H9 (cell line): ENCODE data around the gene PPFIA4. TPM values are rescaled to one million over a fixed set of nuclear protein-coding genes. Genes with fewer than 3 reads are reported as not detected.

ENCODE experiments used
- DNase-seq: peaks from one replicate; pipeline ENCODE4 v3.0.0-alpha.2; 2017
- H2AFZ ChIP-seq: one replicate; pipeline ENCODE4 v1.6.1; 2013; ENCODE audit warnings: mild to moderate bottlenecking, low read length, control low read depth, moderate library complexity
- H2AK5ac ChIP-seq: 2 replicates; pipeline ENCODE4 v1.6.1; 2013; ENCODE audit warnings: low read length, control low read depth, mixed read lengths; ENCODE audit not compliant: insufficient read length
- H2BK120ac ChIP-seq: one replicate; pipeline ENCODE4 v1.6.1; 2013; ENCODE audit warnings: low read depth, mild to moderate bottlenecking, low read length, control low read depth, inconsistent platforms; ENCODE audit not compliant: poor library complexity, severe bottlenecking
- H2BK12ac ChIP-seq: 2 replicates; pipeline ENCODE4 v1.6.1; 2013; ENCODE audit warnings: low read length, control low read depth, mixed read lengths, low read depth; ENCODE audit not compliant: insufficient read length
- H2BK15ac ChIP-seq: 2 replicates; pipeline ENCODE4 v1.6.1; 2013; ENCODE audit warnings: low read depth, low read length, control low read depth
- H2BK20ac ChIP-seq: one replicate; pipeline ENCODE4 v1.6.1; 2013; ENCODE audit warnings: low read depth, mild to moderate bottlenecking, low read length, control low read depth, inconsistent platforms; ENCODE audit not compliant: poor library complexity, severe bottlenecking
- H2BK5ac ChIP-seq: 2 replicates; pipeline ENCODE4 v1.6.1; 2013; ENCODE audit warnings: low read length, control low read depth, mixed read lengths; ENCODE audit not compliant: insufficient read length
- H3K14ac ChIP-seq: 2 replicates; pipeline ENCODE4 v1.6.1; 2013; ENCODE audit warnings: low read length, control low read depth; ENCODE audit not compliant: insufficient read depth
- H3K18ac ChIP-seq: 2 replicates; pipeline ENCODE4 v1.6.1; 2013; ENCODE audit warnings: low read depth, mild to moderate bottlenecking, mixed read lengths, low read length, control low read depth; ENCODE audit not compliant: insufficient read length
- H3K23ac ChIP-seq: 2 replicates; pipeline ENCODE4 v1.6.1; 2013; ENCODE audit warnings: low read length, control low read depth, mixed read lengths, low read depth; ENCODE audit not compliant: insufficient read length
- H3K23me2 ChIP-seq: 2 replicates; pipeline ENCODE4 v1.6.1; 2013; ENCODE audit warnings: low read depth, mild to moderate bottlenecking, mixed read lengths, low read length, control low read depth; ENCODE audit not compliant: insufficient read length, poor library complexity, severe bottlenecking
- H3K27ac ChIP-seq: 2 replicates; pipeline ENCODE4 v1.5.1; 2013; ENCODE audit warnings: low read length, control low read depth, mixed read lengths, low read depth; ENCODE audit not compliant: insufficient read length
- H3K27me3 ChIP-seq: 2 replicates; pipeline ENCODE4 v1.6.1; 2013; ENCODE audit warnings: low read length, control low read depth, inconsistent platforms; ENCODE audit not compliant: insufficient read depth
- H3K4ac ChIP-seq: 2 replicates; pipeline ENCODE4 v1.6.1; 2013; ENCODE audit warnings: low read depth, mild to moderate bottlenecking, control low read depth, inconsistent platforms, low read length, moderate library complexity
- H3K4me1 ChIP-seq: 2 replicates; pipeline ENCODE4 v1.6.1; 2013; ENCODE audit warnings: low read length, control low read depth, inconsistent platforms; ENCODE audit not compliant: insufficient read depth
- H3K4me2 ChIP-seq: 2 replicates; pipeline ENCODE4 v1.6.1; 2013; ENCODE audit warnings: low read length, control low read depth, mixed read lengths; ENCODE audit not compliant: insufficient read length, insufficient read depth
- H3K56ac ChIP-seq: 2 replicates; pipeline ENCODE4 v1.6.1; 2013; ENCODE audit warnings: low read depth, mild to moderate bottlenecking, mixed read lengths, low read length, control low read depth; ENCODE audit not compliant: insufficient read length
- H3K79me1 ChIP-seq: 2 replicates; pipeline ENCODE4 v1.6.1; 2013; ENCODE audit warnings: low read depth, mild to moderate bottlenecking, moderate library complexity, low read length, control low read depth, inconsistent platforms; ENCODE audit not compliant: insufficient read depth, poor library complexity, severe bottlenecking
- H3K79me2 ChIP-seq: 2 replicates; pipeline ENCODE4 v1.6.1; 2013; ENCODE audit warnings: low read length, control low read depth, inconsistent platforms; ENCODE audit not compliant: insufficient read depth
- H3K9ac ChIP-seq: 2 replicates; pipeline ENCODE4 v1.6.1; 2013; ENCODE audit warnings: low read length, control low read depth, mixed read lengths; ENCODE audit not compliant: insufficient read length; ENCODE audit errors: extremely low read depth
- H3K9me3 ChIP-seq: one replicate; pipeline ENCODE4 v1.6.1; 2013; ENCODE audit warnings: low read depth, low read length, inconsistent platforms; ENCODE audit not compliant: control insufficient read depth
- H3T11ph ChIP-seq: one replicate; pipeline ENCODE4 v1.6.1; 2013; ENCODE audit warnings: mild to moderate bottlenecking, low read length, control low read depth, inconsistent platforms
- H4K20me1 ChIP-seq: one replicate; pipeline ENCODE4 v1.6.1; 2013; ENCODE audit not compliant: control insufficient read depth, insufficient read length, insufficient read depth
- H4K5ac ChIP-seq: 2 replicates; pipeline ENCODE4 v1.6.1; 2013; ENCODE audit warnings: low read depth, mild to moderate bottlenecking, mixed read lengths, low read length, control low read depth; ENCODE audit not compliant: insufficient read length
- H4K8ac ChIP-seq: replicated peaks from 2 replicates; pipeline ENCODE4 v1.6.1; 2013; ENCODE audit warnings: low read length, control low read depth, mixed read lengths, low read depth; ENCODE audit not compliant: insufficient read length
- H4K91ac ChIP-seq: 2 replicates; pipeline ENCODE4 v1.6.1; 2013; ENCODE audit warnings: low read depth, mild to moderate bottlenecking, moderate library complexity, mixed read lengths, low read length, control low read depth; ENCODE audit not compliant: insufficient read length
- H3K27ac Mint-ChIP-seq, 3 experiments: 2 replicates in 2 of 3; 3 replicates in 1 of 3; pipeline ENCODE4 v1.8.0; 2020 to 2021; ENCODE audit warnings: mixed read lengths in 3 of 3, mild to moderate bottlenecking in 1 of 3, moderate library complexity in 1 of 3
- H3K27me3 Mint-ChIP-seq: 2 replicates; pipeline ENCODE4 v1.8.0; 2021; ENCODE audit warnings: low read depth, mild to moderate bottlenecking, moderate library complexity, mixed read lengths
- H3K36me3 Mint-ChIP-seq, 3 experiments: 2 replicates in 2 of 3; 3 replicates in 1 of 3; pipeline ENCODE4 v1.8.0; 2020 to 2021; ENCODE audit warnings: low read depth in 3 of 3, mixed read lengths in 3 of 3; ENCODE audit not compliant: insufficient read depth in 1 of 3
- H3K4me1 Mint-ChIP-seq, 2 experiments: 2 replicates each; pipeline ENCODE4 v1.8.0; 2020; ENCODE audit warnings: mixed read lengths in 2 of 2
- H3K4me3 Mint-ChIP-seq, 2 experiments: 2 replicates in 1 of 2; 3 replicates in 1 of 2; pipeline ENCODE4 v1.8.0; 2020 to 2021; ENCODE audit warnings: mild to moderate bottlenecking in 2 of 2, mixed read lengths in 2 of 2, moderate library complexity in 1 of 2
- H3K9me3 Mint-ChIP-seq, 2 experiments: 2 replicates in 1 of 2; 3 replicates in 1 of 2; pipeline ENCODE4 v1.8.0; 2020; ENCODE audit warnings: mild to moderate bottlenecking in 2 of 2, mixed read lengths in 2 of 2, moderate library complexity in 1 of 2
- CTCF ChIP-seq: fragments of 200-600 bp; sonication (generic); conservative IDR thresholded peaks from 3 replicates; pipeline ENCODE4 v1.8.0; 2021; ENCODE audit warnings: antibody characterized with exemption, mild to moderate bottlenecking
- WGBS: extraction: QIAGEN DNeasy Blood & Tissue Kit; methylation state at CpG from one replicate; pipeline ENCODE4 v1.1.7; 2013; ENCODE audit warnings: missing lambda C conversion rate, low lambda C conversion rate, mixed read lengths; ENCODE audit not compliant: insufficient read length; ENCODE audit errors: extremely low coverage; 5-methylcytosine and 5-hydroxymethylcytosine counted together
- total RNA-seq: library from RNA; stranded (reverse); gene quantifications from 2 replicates; pipeline ENCODE4 v1.2.1, GENCODE V29; 2021

PPFIA4 gene
- total RNA-seq, 1 experiment from 2014 or later, result 3.9 TPM

GRCh38 chr1:203060115-203060514, 33.8 kb downstream of the PPFIA4 start:
- H3K27me3 ChIP-seq, result no peaks in the 10 kb centered on the region
- H3K79me2 ChIP-seq, result no peaks in the 10 kb centered on the region
- Mint-ChIP-seq H3K27ac (no peak overlapping the region), H3K4me1 (peaks cover 5 to 14% of the 10 kb centered on the region in 2 experiments; a peak in 3 of 4 replicates), H3K4me3 (no peak overlapping the region), H3K9me3 (peaks cover 2 to 3% of the 10 kb centered on the region in 2 experiments; a peak in 2 of 5 replicates), H3K36me3 (peaks cover 12 to 55% (median 26%) of the 10 kb centered on the region in 3 experiments; a peak in 6 of 7 replicates), H3K27me3 (no peaks in the 10 kb centered on the region)
- no peak overlapping the region for H2BK12ac ChIP-seq
- H3K23me2 ChIP-seq, result no peaks in the 10 kb centered on the region
- no peak overlapping the region for H2BK120ac ChIP-seq
- no peaks in the 10 kb centered on the region for H3K79me1 ChIP-seq
- H2BK20ac ChIP-seq, result no peak overlapping the region
- no peak overlapping the region for H3K56ac ChIP-seq
- H3K4ac ChIP-seq, result no peak overlapping the region
- H3K9me3 ChIP-seq, result no peaks in the 10 kb centered on the region
- no peak overlapping the region for H3K18ac ChIP-seq
- no peak overlapping the region for H3K14ac ChIP-seq
- H3K9ac ChIP-seq, result no peak overlapping the region
- no peaks in the 10 kb centered on the region for H3K4me1 ChIP-seq
- DNase-seq, result no peak
- TF ChIP-seq CTCF, result no peak
- no peak overlapping the region for H4K8ac ChIP-seq
- H2BK15ac ChIP-seq, result no peak overlapping the region
- no CpG with 5 or more reads among the region's 11 CpGs for WGBS
- no peak overlapping the region for H3K4me2 ChIP-seq
- H4K91ac ChIP-seq, result no peak overlapping the region
- no peak overlapping the region for H3T11ph ChIP-seq
- H2AK5ac ChIP-seq, result no peak overlapping the region
- H3K27ac ChIP-seq, result no peak overlapping the region
- no peak overlapping the region for H3K23ac ChIP-seq
- no peaks in the 10 kb centered on the region for H4K20me1 ChIP-seq
- no peak overlapping the region for H2AFZ ChIP-seq
- no peak overlapping the region for H2BK5ac ChIP-seq
- H4K5ac ChIP-seq, result no peak overlapping the region
